Calu3 (cell line): Measurements from ENCODE around the gene NCK1. TPM values are rescaled to one million over a fixed set of nuclear protein-coding genes. Genes with fewer than 3 reads are reported as not detected.
A peak's percentile ranks its signal among the peaks of the same experiment; 100 is the strongest.
"Not testable (repeated sequence)": the region's sequence is repeated elsewhere in the genome, so short reads cannot be mapped to it uniquely, and the experiment has no call there.

Experiments used
- BruUV-seq: library from RNA; stranded (reverse); fragments of 400-500 nt; replicated peaks from 2 replicates; lab custom pipeline; 2021; lab: Mats Ljungman, UMichigan
- CTCF ChIA-PET: fragments of 300-600 bp; sonication (Branson Sonifier 250); formaldehyde crosslinking; loops from one replicate; lab custom pipeline; 2022; ENCODE audit warnings: antibody characterized with exemption; lab: Charles Lee
- DNase-seq: peaks from one replicate; pipeline ENCODE4 v3.0.0; 2022
- H3K27ac Mint-ChIP-seq: one replicate; pipeline ENCODE4 v1.8.0; 2022; ENCODE audit warnings: mixed read lengths; ENCODE audit not compliant: unreplicated experiment
- H3K27me3 Mint-ChIP-seq: one replicate; pipeline ENCODE4 v1.8.0; 2022; ENCODE audit warnings: mixed read lengths; ENCODE audit not compliant: unreplicated experiment
- H3K36me3 Mint-ChIP-seq: one replicate; pipeline ENCODE4 v1.8.0; 2022; ENCODE audit warnings: mild to moderate bottlenecking, moderate library complexity, mixed read lengths; ENCODE audit not compliant: insufficient read depth, unreplicated experiment
- H3K4me1 Mint-ChIP-seq: one replicate; pipeline ENCODE4 v1.8.0; 2022; ENCODE audit warnings: mild to moderate bottlenecking, low read depth, mixed read lengths; ENCODE audit not compliant: unreplicated experiment
- H3K4me3 Mint-ChIP-seq: one replicate; pipeline ENCODE4 v1.8.0; 2022; ENCODE audit warnings: mild to moderate bottlenecking, low read depth, moderate library complexity, mixed read lengths; ENCODE audit not compliant: unreplicated experiment
- H3K9me3 Mint-ChIP-seq: one replicate; pipeline ENCODE4 v1.8.0; 2022; ENCODE audit warnings: low read depth, mixed read lengths; ENCODE audit not compliant: unreplicated experiment
- intact Hi-C: fragments of 100-400 bp; cut with micrococcal nuclease; formaldehyde crosslinking; loops from one replicate; pipeline ENCODE4 v1.10.0; 2022; ENCODE audit not compliant: unreplicated experiment
- total RNA-seq: library from RNA; stranded (reverse); gene quantifications from 2 replicates; pipeline ENCODE4 v1.2.3, GENCODE V29; 2022
- TF ChIP-seq, protein P1 (sequence below): fragments of 200-600 bp; IDR thresholded peaks from one replicate; pipeline ENCODE4 v1.8.0; 2022; ENCODE audit warnings: antibody characterized with exemption; ENCODE audit not compliant: unreplicated experiment

Gene NCK1
- total RNA-seq, 1 experiment from 2014 or later = 108 TPM

DNA sequence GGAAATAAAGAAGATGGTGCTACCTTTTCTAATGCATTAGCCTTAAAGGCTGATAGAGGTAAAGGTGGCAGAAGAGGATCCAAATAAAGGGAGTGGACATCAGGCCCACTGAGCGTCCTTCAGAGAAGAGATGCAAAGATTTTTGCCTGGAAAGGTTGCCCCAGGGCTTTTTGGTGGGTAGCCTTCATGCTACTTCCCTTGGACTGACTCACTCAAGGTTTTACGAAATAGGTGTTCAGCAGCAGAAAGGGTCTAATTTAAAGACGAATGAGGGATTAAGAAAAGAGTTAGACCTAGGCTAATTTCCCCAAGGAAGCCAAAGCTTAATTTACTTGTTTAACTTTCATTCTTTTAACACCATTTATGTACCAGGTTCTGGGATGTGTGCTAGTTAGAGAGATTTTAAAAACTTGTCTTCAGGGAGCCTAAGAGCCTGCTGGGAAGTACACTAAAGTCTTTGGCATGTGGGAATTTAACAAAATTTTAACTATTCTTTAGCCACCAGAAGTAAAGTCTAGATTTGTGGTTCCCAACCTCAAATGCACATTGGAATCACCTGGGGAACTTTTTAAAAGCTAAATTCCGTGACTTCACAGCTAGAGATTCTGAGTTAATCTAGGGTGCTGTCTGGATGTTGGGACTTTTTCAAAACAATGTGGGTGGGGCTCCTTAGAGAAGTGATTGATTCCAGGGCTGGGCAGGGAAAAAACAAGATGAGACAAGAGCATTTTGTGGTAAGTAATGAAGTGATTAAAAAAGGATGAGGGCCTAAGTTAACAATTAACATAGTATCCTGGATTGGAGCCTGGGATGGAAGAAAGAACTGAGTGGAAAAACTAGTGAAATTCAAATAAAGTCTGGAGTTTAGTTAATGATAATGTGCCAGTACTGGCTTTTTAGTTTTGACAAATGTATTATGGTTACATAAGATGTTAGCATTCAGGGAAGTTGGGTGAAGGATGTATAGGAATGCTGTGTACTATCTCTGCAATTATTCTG lies 99.1 kb downstream of the NCK1 start:
- TF ChIP-seq, protein P1, sequence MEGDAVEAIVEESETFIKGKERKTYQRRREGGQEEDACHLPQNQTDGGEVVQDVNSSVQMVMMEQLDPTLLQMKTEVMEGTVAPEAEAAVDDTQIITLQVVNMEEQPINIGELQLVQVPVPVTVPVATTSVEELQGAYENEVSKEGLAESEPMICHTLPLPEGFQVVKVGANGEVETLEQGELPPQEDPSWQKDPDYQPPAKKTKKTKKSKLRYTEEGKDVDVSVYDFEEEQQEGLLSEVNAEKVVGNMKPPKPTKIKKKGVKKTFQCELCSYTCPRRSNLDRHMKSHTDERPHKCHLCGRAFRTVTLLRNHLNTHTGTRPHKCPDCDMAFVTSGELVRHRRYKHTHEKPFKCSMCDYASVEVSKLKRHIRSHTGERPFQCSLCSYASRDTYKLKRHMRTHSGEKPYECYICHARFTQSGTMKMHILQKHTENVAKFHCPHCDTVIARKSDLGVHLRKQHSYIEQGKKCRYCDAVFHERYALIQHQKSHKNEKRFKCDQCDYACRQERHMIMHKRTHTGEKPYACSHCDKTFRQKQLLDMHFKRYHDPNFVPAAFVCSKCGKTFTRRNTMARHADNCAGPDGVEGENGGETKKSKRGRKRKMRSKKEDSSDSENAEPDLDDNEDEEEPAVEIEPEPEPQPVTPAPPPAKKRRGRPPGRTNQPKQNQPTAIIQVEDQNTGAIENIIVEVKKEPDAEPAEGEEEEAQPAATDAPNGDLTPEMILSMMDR = no peak
- CTCF ChIA-PET = interaction anchor here (0.5 to 1.6 kb wide), 4 partner anchors 53 to 1182 kb away, joined by 3 to 6 read pairs (median 4); partner anchors contain the start of gene STAG1
- no peaks in the 10 kb centered on the region for H3K27me3 Mint-ChIP-seq
- peak overlapping the region; percentile 22 for H3K4me3 Mint-ChIP-seq
- peaks cover 57% of the 10 kb centered on the region for H3K4me1 Mint-ChIP-seq
- intact Hi-C loops = no loop called here
- no peaks in the 10 kb centered on the region for H3K9me3 Mint-ChIP-seq
- H3K27ac Mint-ChIP-seq = peak overlapping the region; percentile 62
- peaks cover 11% of the 10 kb centered on the region for H3K36me3 Mint-ChIP-seq
- BruUV-seq = no TSS peak
- peak; percentile 49 for DNase-seq

DNA sequence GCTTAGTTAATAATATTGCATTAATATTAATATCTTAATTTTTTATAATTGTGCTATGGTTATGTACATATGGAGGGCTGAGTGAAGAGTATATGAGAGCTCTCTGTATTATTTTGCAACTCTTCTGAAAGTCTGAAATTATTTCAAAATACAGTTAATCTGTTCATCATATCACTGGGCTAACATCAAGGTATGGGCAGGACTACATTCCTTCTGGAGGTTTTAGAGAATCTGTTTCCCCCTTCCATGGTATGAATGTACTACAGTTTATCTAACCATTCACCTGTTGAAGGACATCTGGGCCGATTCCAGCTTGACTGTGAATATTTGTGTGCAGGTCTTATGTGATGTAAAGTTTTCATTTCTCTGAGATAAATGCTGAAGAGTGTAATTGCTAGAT lies 100.9 kb downstream of the NCK1 start:
- intact Hi-C loops = no loop called here

DNA sequence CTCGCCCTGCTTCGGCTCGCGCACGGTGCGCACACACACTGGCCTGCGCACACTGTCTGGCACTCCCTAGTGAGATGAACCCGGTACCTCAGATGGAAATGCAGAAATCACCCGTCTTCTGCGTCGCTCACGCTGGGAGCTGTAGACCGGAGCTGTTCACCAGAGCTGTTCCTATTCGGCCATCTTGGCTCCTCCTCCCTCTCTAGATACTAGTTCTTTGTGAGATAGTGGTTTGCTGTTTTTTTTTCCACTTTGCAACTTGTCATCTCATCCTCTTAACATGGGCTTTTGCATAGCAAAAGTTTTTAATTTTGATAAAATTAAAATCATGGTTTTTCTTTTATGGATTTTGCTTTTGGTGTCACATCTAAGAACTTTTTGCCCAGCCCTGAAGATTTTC lies 107.5 kb downstream of the NCK1 start:
- H3K4me1 Mint-ChIP-seq, DNase-seq, H3K27me3 Mint-ChIP-seq, H3K36me3 Mint-ChIP-seq, H3K27ac Mint-ChIP-seq, H3K4me3 Mint-ChIP-seq, intact Hi-C loops, BruUV-seq, H3K9me3 Mint-ChIP-seq: not testable (repeated sequence)
- CTCF ChIA-PET = interaction anchor here (0.7 kb wide), 1 partner anchor 18 kb away, joined by 3 read pairs; no protein-coding TSS in a partner anchor

More for the DNA sequence above, 100.9 kb downstream of the NCK1 start:
- peaks cover 1% of the 10 kb centered on the region for H3K36me3 Mint-ChIP-seq
- DNase-seq = no peak
- H3K4me1 Mint-ChIP-seq = peaks cover 39% of the 10 kb centered on the region
- no peaks in the 10 kb centered on the region for H3K9me3 Mint-ChIP-seq
- no peaks in the 10 kb centered on the region for H3K27me3 Mint-ChIP-seq
- H3K27ac Mint-ChIP-seq = peak overlapping the region; percentile 24
- CTCF ChIA-PET = interaction anchor here (0.6 to 0.7 kb wide), 3 partner anchors 99 to 646 kb away, joined by 3 to 4 read pairs (median 3); no protein-coding TSS in a partner anchor
- TF ChIP-seq, protein P1 = no peak
- BruUV-seq = no TSS peak
- no peak overlapping the region for H3K4me3 Mint-ChIP-seq

DNA sequence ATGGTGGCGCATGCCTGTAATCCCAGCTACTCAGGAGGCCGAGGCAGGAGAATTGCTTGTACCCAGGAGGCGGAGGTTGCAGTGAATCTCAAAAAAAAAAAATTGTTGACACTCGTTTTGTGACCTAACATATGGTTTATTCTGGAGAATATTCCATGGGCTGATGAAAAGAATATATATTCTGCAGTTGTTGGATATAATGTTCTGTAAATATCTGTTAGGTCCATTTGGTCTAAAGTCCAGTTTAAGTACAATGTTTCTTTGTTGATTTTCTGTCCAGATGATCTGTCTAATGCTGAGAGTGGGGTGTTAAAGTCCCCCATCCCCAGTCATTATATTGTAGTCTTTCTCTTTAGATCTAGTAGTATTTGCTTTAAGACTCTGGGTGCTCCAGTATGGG lies 111.3 kb downstream of the NCK1 start:
- Mint-ChIP-seq H3K4me3 (no peak overlapping the region), H3K27me3 (no peaks in the 10 kb centered on the region), H3K36me3 (no peaks in the 10 kb centered on the region), H3K4me1 (no peaks in the 10 kb centered on the region), H3K9me3 (peaks cover 2% of the 10 kb centered on the region), H3K27ac (no peak overlapping the region)
- intact Hi-C loops = no loop called here
- no TSS peak for BruUV-seq
- DNase-seq = no peak
- CTCF ChIA-PET = interaction anchor here (0.7 kb wide), 1 partner anchor 151 kb away, joined by 4 read pairs; no protein-coding TSS in a partner anchor
- TF ChIP-seq, protein P1 = no peak
